Heart left ventricle (tissue), 16 donors: ENCODE measurements around the gene FRMD7. TPM values are rescaled to one million over a fixed set of nuclear protein-coding genes. Genes with fewer than 3 reads are reported as not detected.

Experiments
- ATAC-seq, 4 donors: fragments of 200-7000 bp; cut with Tn5 transposase; one replicate each; pipeline ENCODE4 v1.9.1; 2020 to 2022; ENCODE audit warnings: moderate library complexity in 4 of 4, mild to moderate bottlenecking in 3 of 4, moderate number of reproducible peaks in 1 of 4
- DNase-seq, 5 donors: peaks; one replicate each; pipeline ENCODE4 v3.0.0-alpha.2; 2020
- H3K27ac ChIP-seq, 12 donors: fragments of 200-600 bp; sonication (generic) in 4 of 12; one replicate each; pipeline versions ENCODE4 v1.5.0 to v1.8.0; 2016 to 2022; ENCODE audit warnings: mild to moderate bottlenecking in 2 of 12
- H3K27me3 ChIP-seq, 9 donors: fragments of 200-600 bp; sonication (generic) in 2 of 9; one replicate each; pipeline versions ENCODE4 v1.5.1 to v1.8.0; 2016 to 2022; ENCODE audit warnings: mild to moderate bottlenecking in 3 of 9
- H3K36me3 ChIP-seq, 9 donors: fragments of 200-600 bp; sonication (generic) in 2 of 9; one replicate each; pipeline versions ENCODE4 v1.5.0 to v1.8.0; 2018 to 2022; ENCODE audit warnings: mild to moderate bottlenecking in 2 of 9
- H3K4me1 ChIP-seq, 12 donors: fragments of 200-600 bp; sonication (generic) in 4 of 12; one replicate each; pipeline versions ENCODE4 v1.5.0 to v1.8.0; 2016 to 2022; ENCODE audit warnings: mild to moderate bottlenecking in 3 of 12
- H3K4me3 ChIP-seq, 12 donors: fragments of 200-600 bp; sonication (generic) in 4 of 12; one replicate each; pipeline versions ENCODE4 v1.5.0 to v1.8.0; 2017 to 2022; ENCODE audit warnings: mild to moderate bottlenecking in 9 of 12, moderate library complexity in 4 of 12
- H3K9me3 ChIP-seq, 12 donors: fragments of 200-600 bp; sonication (generic) in 4 of 12; one replicate each; pipeline versions ENCODE4 v1.5.0 to v1.8.0; 2016 to 2022; ENCODE audit warnings: mild to moderate bottlenecking in 1 of 12
- CTCF ChIP-seq, 12 donors: fragments of 200-600 bp; sonication (generic) in 4 of 12; IDR thresholded peaks; one replicate each; pipeline versions ENCODE4 v1.5.0 to v1.8.0; 2018 to 2022; ENCODE audit warnings: antibody characterized with exemption in 12 of 12, mild to moderate bottlenecking in 5 of 12
- POLR2A ChIP-seq, 2 donors: fragments of 450-650 bp; IDR thresholded peaks; one replicate each; pipeline ENCODE4 v1.6.1; 2017; ENCODE audit warnings: antibody characterized with exemption in 2 of 2, mild to moderate bottlenecking in 2 of 2, moderate library complexity in 2 of 2
- WGBS, 4 donors: extraction: QIAGEN DNeasy Blood & Tissue Kit in 2 of 4; methylation state at CpG; one replicate each; pipeline versions ENCODE4 v1.1.5 to v1.1.7; 2013 to 2018; 5-methylcytosine and 5-hydroxymethylcytosine counted together
- intact Hi-C, 10 donors: fragments of 100-400 bp; cut with DNase I; formaldehyde crosslinking; loops; one replicate each; pipeline versions ENCODE4 v1.11.1 to v1.14.2; 2022
- polyA plus RNA-seq, 2 donors: library from polyadenylated mRNA; stranded (reverse); fragments of 200-250 nt; gene quantifications; one replicate each; pipeline ENCODE4 v1.2.3, GENCODE V29; 2013
- total RNA-seq, 9 donors: library from RNA; depleted of rRNA in 2 of 9; stranded (reverse); fragments of >200 nt in 2 of 9; fragmentation: NEBNext Ultra II Directional in 3 of 9; extraction: Animal tissue kit (Norgen Biotek cat#: 25700) in 3 of 9; gene quantifications; one replicate each; pipeline versions ENCODE4 v1.1.0 to v1.2.4, GENCODE V29; 2016 to 2023
- donor health status: ischemic (EF 13 %, LVEDD 7.1; RV severe dilation, severe dysfunction).
- donor health status: healthy with polysubstance abuse.
- donor health status: DM: no; HTN: yes; CAD: no.
- donor health status: DM: no; HTN: no; CAD: no.
- donor health status: ischemic (EF 25% LVEDD 6.9; RV normal size, moderate dysfunction).
- donor health status: ischemic (EF 25% LVEDD 5.7; RV mildly dilated, moderate dysfunction).
- donor health status: healthy.
- donor health status: DM: yes; HTN: yes; CAD: no.
- donor health status: ischemic (EF 35%, LVEDD 5.7; RV mildly dilated, moderate dysfunction).
- donor health status: nonischemic (EF 11% LVEDD 7.7; RV severe dilation, severe dysfunction).
- donor health status: DM: yes; HTN: yes; CAD: no.
- donor health status: PGD.
- donor health status: ischemic (EF 29% LVEDD 5.4; RV normal size, mild dysfunction).
- donor health status: nonischemic (EF 23%, LVEDD 6.1; RV moderate dilation, normal function).

Gene FRMD7
- total and polyA plus RNA-seq, 11 donors: 0.04 to 0.66 (median 0.27) TPM; not detected in 6

GRCh38 chrX:132043977-132044376 lies 83.8 kb downstream of the FRMD7 start:
- H3K9me3 ChIP-seq: no peaks in the 10 kb centered on the region
- no peak overlapping the region for H3K27ac ChIP-seq
- intact Hi-C loops: no loop called here
- WGBS, 4 donors: 71 to 90% (median 82%) methylated on average over 2 of the region's 2 CpGs
- H3K4me3 ChIP-seq: no peak overlapping the region
- TF ChIP-seq POLR2A (IDR thresholded peaks at IDR 0.05): no peak
- H3K4me1 ChIP-seq: no peaks in the 10 kb centered on the region
- peaks cover 0 to 18% (median 0%) of the 10 kb centered on the region in 9 donors for H3K27me3 ChIP-seq
- H3K36me3 ChIP-seq: no peaks in the 10 kb centered on the region
- DNase-seq: no peak
- no peak for ATAC-seq

- H3K27ac ChIP-seq: no peak overlapping the region
- no peak for ATAC-seq
Observed at GRCh38 chrX:132041015-132041414, 86.8 kb downstream of the FRMD7 start.

GRCh38 chrX:132040066-132040465 lies 87.8 kb downstream of the FRMD7 start:
- Histone ChIP-seq H3K9me3 (no peaks in the 10 kb centered on the region), H3K4me3 (no peak overlapping the region), H3K36me3 (no peaks in the 10 kb centered on the region), H3K27ac (no peak overlapping the region), H3K27me3 (peaks cover 0 to 50% (median 0%) of the 10 kb centered on the region in 9 donors), H3K4me1 (no peaks in the 10 kb centered on the region)
- intact Hi-C loops: no loop called here
- no peak for TF ChIP-seq POLR2A (IDR thresholded peaks at IDR 0.05)
- TF ChIP-seq CTCF (IDR thresholded peaks at IDR 0.05): no peak
- 64 to 93% (median 77%) methylated on average over 2 of the region's 2 CpGs for WGBS, 4 donors
- no peak for ATAC-seq
- DNase-seq: no peak

More at GRCh38 chrX:132041015-132041414, 86.8 kb downstream of the FRMD7 start:
- 68 to 80% (median 75%) methylated on average over 4 of the region's 4 CpGs for WGBS, 4 donors
- Histone ChIP-seq H3K36me3 (no peaks in the 10 kb centered on the region), H3K9me3 (no peaks in the 10 kb centered on the region), H3K4me3 (no peak overlapping the region), H3K4me1 (no peaks in the 10 kb centered on the region), H3K27me3 (peaks cover 0 to 46% (median 0%) of the 10 kb centered on the region in 9 donors)
- TF ChIP-seq CTCF (IDR thresholded peaks at IDR 0.05) (no peak), POLR2A (IDR thresholded peaks at IDR 0.05) (no peak)
- DNase-seq: no peak
- intact Hi-C loops: no loop called here

GRCh38 chrX:132037479-132037993 lies 90.3 kb downstream of the FRMD7 start:
- Histone ChIP-seq H3K9me3 (no peaks in the 10 kb centered on the region), H3K27ac (no peak overlapping the region), H3K4me3 (no peak overlapping the region), H3K4me1 (no peaks in the 10 kb centered on the region), H3K36me3 (no peaks in the 10 kb centered on the region), H3K27me3 (peaks cover 0 to 54% (median 0%) of the 10 kb centered on the region in 9 donors)
- TF ChIP-seq POLR2A (IDR thresholded peaks at IDR 0.05) (no peak), CTCF (IDR thresholded peaks at IDR 0.05) (no peak)
- 50 to 71% (median 63%) methylated on average over 5 of the region's 5 CpGs for WGBS, 4 donors
- intact Hi-C loops: no loop called here
- no peak for ATAC-seq
- DNase-seq: no peak

GRCh38 chrX:132034648-132035047 lies 93.2 kb downstream of the FRMD7 start:
- intact Hi-C loops: no loop called here
- Histone ChIP-seq H3K9me3 (no peaks in the 10 kb centered on the region), H3K27ac (no peak overlapping the region), H3K4me1 (no peaks in the 10 kb centered on the region), H3K36me3 (no peaks in the 10 kb centered on the region), H3K27me3 (peaks cover 0 to 58% (median 0%) of the 10 kb centered on the region in 9 donors), H3K4me3 (no peak overlapping the region)
- ATAC-seq: no peak
- TF ChIP-seq CTCF (IDR thresholded peaks at IDR 0.05) (no peak), POLR2A (IDR thresholded peaks at IDR 0.05) (no peak)
- DNase-seq: no peak
- whole genome bisulfite sequencing, 4 donors: 81 to 96% (median 89%) methylated on average over 3 of the region's 3 CpGs
